Natural killer cell (primary cell): Measurements from ENCODE around the gene METRN. TPM values are rescaled to one million over a fixed set of nuclear protein-coding genes. Genes with fewer than 3 reads are reported as not detected.

Experiments
- ATAC-seq, 3 donors: fragments of 150-1000 bp in 2 of 3; fragments of 200-7000 bp in 1 of 3; cut with Tn5 transposase; 1 replicate in 1 of 3; 2 replicates in 2 of 3; pipeline ENCODE4 v1.10.0; 2021; ENCODE audit warnings: mild to moderate bottlenecking in 2 of 3, moderate library complexity in 2 of 3
- DNase-seq, 2 donors: peaks; one replicate each; pipeline versions ENCODE4 v3.0.0 to v3.0.0-alpha.2; 2013 to 2021; ENCODE audit warnings: mixed read lengths in 1 of 2
- H3K27ac ChIP-seq: one replicate; pipeline ENCODE4 v1.5.1; 2013; ENCODE audit warnings: mild to moderate bottlenecking, low read length
- H3K27me3 ChIP-seq: one replicate; pipeline ENCODE4 v1.6.1; 2013; ENCODE audit warnings: low read length; ENCODE audit not compliant: control insufficient read depth, insufficient read depth
- H3K36me3 ChIP-seq: one replicate; pipeline ENCODE4 v1.6.1; 2013; ENCODE audit warnings: low read length; ENCODE audit not compliant: control insufficient read depth, insufficient read depth
- H3K4me1 ChIP-seq: one replicate; pipeline ENCODE4 v1.6.1; 2013; ENCODE audit warnings: low read length; ENCODE audit not compliant: control insufficient read depth, insufficient read depth
- H3K4me3 ChIP-seq: one replicate; pipeline ENCODE4 v1.5.1; 2013; ENCODE audit warnings: low read length
- H3K9me3 ChIP-seq: one replicate; pipeline ENCODE4 v1.6.1; 2013; ENCODE audit warnings: low read length; ENCODE audit not compliant: control insufficient read depth, insufficient read depth
- H3K27ac Mint-ChIP-seq, 2 donors: one replicate each; pipeline ENCODE4 v1.8.0; 2022; ENCODE audit warnings: mild to moderate bottlenecking in 2 of 2, mixed read lengths in 2 of 2, moderate library complexity in 1 of 2
- H3K27me3 Mint-ChIP-seq, 2 donors: one replicate each; pipeline ENCODE4 v1.8.0; 2022; ENCODE audit warnings: low read depth in 2 of 2, mixed read lengths in 2 of 2
- H3K36me3 Mint-ChIP-seq: one replicate; pipeline ENCODE4 v1.8.0; 2022; ENCODE audit warnings: mixed read lengths
- H3K4me1 Mint-ChIP-seq, 2 donors: one replicate each; pipeline ENCODE4 v1.8.0; 2022; ENCODE audit warnings: mixed read lengths in 2 of 2
- H3K4me3 Mint-ChIP-seq: one replicate; pipeline ENCODE4 v1.8.0; 2022; ENCODE audit warnings: mild to moderate bottlenecking, moderate library complexity, mixed read lengths
- H3K9me3 Mint-ChIP-seq, 2 donors: one replicate each; pipeline ENCODE4 v1.8.0; 2022; ENCODE audit warnings: mixed read lengths in 2 of 2
- CTCF ChIP-seq: fragments of 200-600 bp; IDR thresholded peaks from one replicate; pipeline ENCODE4 v1.8.0; 2022; ENCODE audit warnings: antibody characterized with exemption
- WGBS: methylation state at CpG from one replicate; pipeline ENCODE4 v1.1.7; 2013; ENCODE audit warnings: missing lambda C conversion rate; ENCODE audit not compliant: insufficient coverage; 5-methylcytosine and 5-hydroxymethylcytosine counted together
- intact Hi-C: fragments of 100-400 bp; cut with micrococcal nuclease; formaldehyde crosslinking; loops from one replicate; pipeline ENCODE4 v1.14.2; 2022
- total RNA-seq, 4 donors: library from RNA; stranded (reverse); fragments of 120-200 nt in 1 of 4; gene quantifications; one replicate each; pipeline versions ENCODE4 v1.2.3 to v1.2.4, GENCODE V29; 2013 to 2022

The METRN gene
- 10 to 100 TPM; 11.8 to 16.6 (median 14.3) TPM for total RNA-seq
- 14.3 TPM for total RNA-seq (2013)

- H3K36me3 ChIP-seq: no peaks in the 10 kb centered on the region
- no peak for TF ChIP-seq CTCF
- Mint-ChIP-seq H3K36me3 (no peaks in the 10 kb centered on the region), H3K27ac (no peak within 1 kb of the TSS), H3K4me3 (peak within 1 kb of the TSS; percentile 72), H3K4me1 (peaks cover 0 to 16% of the 10 kb centered on the region in 2 donors), H3K27me3 (peaks cover 0 to 4% of the 10 kb centered on the region in 2 donors), H3K9me3 (no peaks in the 10 kb centered on the region)
- no peak within 1 kb of the TSS for H3K27ac ChIP-seq
- WGBS: 5% methylated on average over 108 of the region's 108 CpGs
- peaks cover 15% of the 10 kb centered on the region for H3K27me3 ChIP-seq
- H3K4me1 ChIP-seq: peaks cover 26% of the 10 kb centered on the region
- ATAC-seq (peak; percentile 92 to 94 (median 93)), DNase-seq (peak; percentile 92 to 93)
- no peaks in the 10 kb centered on the region for H3K9me3 ChIP-seq
- peak within 1 kb of the TSS; percentile 16 for H3K4me3 ChIP-seq
- intact Hi-C loops: loop anchor here (2.0 to 10.0 kb wide), 2 partner anchors 26 to 340 kb away; partner anchors contain the start of gene CIAO3
Measured at GRCh38 chr16:714558-715476, at the start of gene METRN. Gene METRN, plus strand, starts transcription at chr16:715118. Its CDS starts 172 bp downstream, at chr16:715290.

GRCh38 chr16:666572-666971 is 48.3 kb upstream of the METRN start:
- Histone ChIP-seq H3K27ac (no peak overlapping the region), H3K4me3 (no peak overlapping the region), H3K9me3 (no peaks in the 10 kb centered on the region), H3K4me1 (peaks cover 24% of the 10 kb centered on the region), H3K36me3 (peaks cover 16% of the 10 kb centered on the region), H3K27me3 (no peaks in the 10 kb centered on the region)
- Mint-ChIP-seq H3K4me3 (no peak overlapping the region), H3K36me3 (no peaks in the 10 kb centered on the region), H3K27ac (no peak overlapping the region), H3K9me3 (no peaks in the 10 kb centered on the region), H3K27me3 (no peaks in the 10 kb centered on the region), H3K4me1 (peaks cover 0 to 5% of the 10 kb centered on the region in 2 donors)
- DNase-seq (no peak), ATAC-seq (no peak)
- WGBS: 94% methylated on average over 13 of the region's 13 CpGs
- no peak for TF ChIP-seq CTCF
- intact Hi-C loops: no loop called here

- WGBS: 89% methylated on average over 22 of the region's 22 CpGs
- DNase-seq (no peak), ATAC-seq (no peak)
- intact Hi-C loops: no loop called here
- TF ChIP-seq CTCF: no peak
- H3K4me1 ChIP-seq: peaks cover 21% of the 10 kb centered on the region
- H3K27ac ChIP-seq: peak overlapping the region; percentile 62
- no peaks in the 10 kb centered on the region for H3K9me3 Mint-ChIP-seq
- H3K27ac Mint-ChIP-seq: peak overlapping the region; percentile 72 to 88
- H3K4me1 Mint-ChIP-seq: peaks cover 0 to 5% of the 10 kb centered on the region in 2 donors
- no peak overlapping the region for H3K4me3 ChIP-seq
- H3K27me3 Mint-ChIP-seq: no peaks in the 10 kb centered on the region
- no peaks in the 10 kb centered on the region for H3K9me3 ChIP-seq
- no peaks in the 10 kb centered on the region for H3K36me3 Mint-ChIP-seq
- no peaks in the 10 kb centered on the region for H3K27me3 ChIP-seq
- peaks cover 17% of the 10 kb centered on the region for H3K36me3 ChIP-seq
- peak overlapping the region; percentile 83 for H3K4me3 Mint-ChIP-seq
Measured at GRCh38 chr16:667113-667779, 47.7 kb upstream of the METRN start.
